BLaER1 (cell line): ENCODE measurements around the gene CACNA1D.

Source experiments
- H3K27ac ChIP-seq: shearing (Covaris generic); formaldehyde crosslinking; 2 replicates; pipeline ENCODE4 v1.8.1; 2022
- H3K27me3 ChIP-seq: shearing (Covaris generic); formaldehyde crosslinking; 2 replicates; pipeline ENCODE4 v1.8.1; 2022
- H3K36me3 ChIP-seq: shearing (Covaris generic); formaldehyde crosslinking; 2 replicates; pipeline ENCODE4 v1.8.1; 2022
- H3K4me1 ChIP-seq: shearing (Covaris generic); formaldehyde crosslinking; 2 replicates; pipeline ENCODE4 v1.8.1; 2022
- H3K4me2 ChIP-seq: shearing (Covaris generic); formaldehyde crosslinking; 2 replicates; pipeline ENCODE4 v1.8.1; 2022
- H3K4me3 ChIP-seq: shearing (Covaris generic); formaldehyde crosslinking; 2 replicates; pipeline ENCODE4 v1.8.1; 2022
- H3K9ac ChIP-seq: shearing (Covaris generic); formaldehyde crosslinking; 2 replicates; pipeline ENCODE4 v1.8.1; 2022
- H3K9me3 ChIP-seq: shearing (Covaris generic); formaldehyde crosslinking; 2 replicates; pipeline ENCODE4 v1.8.1; 2022
- H4K20me1 ChIP-seq: shearing (Covaris generic); formaldehyde crosslinking; 2 replicates; pipeline ENCODE4 v1.8.1; 2022
- Cebpa-rat ChIP-seq: shearing (Covaris generic); IDR thresholded peaks from 2 replicates; pipeline ENCODE4 v1.8.1; 2022

CACNA1D gene

GRCh38 chr3:53815067-53815466, 320.7 kb downstream of the CACNA1D start:
- Histone ChIP-seq H3K4me1 (peaks cover 5% of the 10 kb centered on the region; the same call in 1 of the 2 replicates), H3K27me3 (no peaks in the 10 kb centered on the region), H3K36me3 (no peaks in the 10 kb centered on the region), H3K9me3 (no peaks in the 10 kb centered on the region), H3K27ac (no peak overlapping the region), H4K20me1 (no peaks in the 10 kb centered on the region), H3K4me2 (no peak overlapping the region), H3K9ac (no peak overlapping the region), H3K4me3 (no peak overlapping the region)
- no peak for TF ChIP-seq Cebpa-rat

- no peak overlapping the region for H3K9ac ChIP-seq
- H3K9me3 ChIP-seq: no peaks in the 10 kb centered on the region
- H3K36me3 ChIP-seq: no peaks in the 10 kb centered on the region
- no peak overlapping the region for H3K27ac ChIP-seq
- TF ChIP-seq Cebpa-rat: no peak
- H4K20me1 ChIP-seq: no peaks in the 10 kb centered on the region
- no peak overlapping the region for H3K4me3 ChIP-seq
- peaks cover 6% of the 10 kb centered on the region; the same call in 1 of the 2 replicates for H3K4me1 ChIP-seq
- no peaks in the 10 kb centered on the region for H3K27me3 ChIP-seq
- no peak overlapping the region for H3K4me2 ChIP-seq
Measured at GRCh38 chr3:53815651-53816050, 321.2 kb downstream of the CACNA1D start.

- Histone ChIP-seq H3K27ac (no peak overlapping the region), H3K9me3 (no peaks in the 10 kb centered on the region), H3K4me2 (no peak overlapping the region), H3K36me3 (no peaks in the 10 kb centered on the region), H3K9ac (no peak overlapping the region), H3K4me1 (peaks cover 11% of the 10 kb centered on the region; the same call in 1 of the 2 replicates), H3K27me3 (no peaks in the 10 kb centered on the region), H3K4me3 (no peak overlapping the region), H4K20me1 (no peaks in the 10 kb centered on the region)
- TF ChIP-seq Cebpa-rat: no peak
Measured at GRCh38 chr3:53816425-53816824, 322.0 kb downstream of the CACNA1D start.

GRCh38 chr3:53817211-53817610, 322.8 kb downstream of the CACNA1D start:
- Histone ChIP-seq H3K4me3 (no peak overlapping the region), H4K20me1 (no peaks in the 10 kb centered on the region), H3K9ac (no peak overlapping the region), H3K27me3 (no peaks in the 10 kb centered on the region), H3K27ac (no peak overlapping the region), H3K4me2 (no peak overlapping the region), H3K9me3 (no peaks in the 10 kb centered on the region), H3K36me3 (no peaks in the 10 kb centered on the region), H3K4me1 (peaks cover 11% of the 10 kb centered on the region; the same call in 1 of the 2 replicates)
- TF ChIP-seq Cebpa-rat: no peak

- TF ChIP-seq Cebpa-rat: no peak
- Histone ChIP-seq H3K27ac (no peak overlapping the region), H3K9me3 (no peaks in the 10 kb centered on the region), H4K20me1 (no peaks in the 10 kb centered on the region), H3K27me3 (no peaks in the 10 kb centered on the region), H3K4me3 (no peak overlapping the region), H3K4me2 (no peak overlapping the region), H3K4me1 (peaks cover 11% of the 10 kb centered on the region; the same call in 1 of the 2 replicates), H3K9ac (no peak overlapping the region), H3K36me3 (no peaks in the 10 kb centered on the region)
Measured at GRCh38 chr3:53817809-53818208, 323.4 kb downstream of the CACNA1D start.

- H3K4me2 ChIP-seq: no peak overlapping the region
- H4K20me1 ChIP-seq: no peaks in the 10 kb centered on the region
- no peaks in the 10 kb centered on the region for H3K36me3 ChIP-seq
Measured at GRCh38 chr3:53818221-53819162, 324.1 kb downstream of the CACNA1D start.

GRCh38 chr3:53819163-53819868, 324.9 kb downstream of the CACNA1D start:
- no peaks in the 10 kb centered on the region for H3K36me3 ChIP-seq
- no peak overlapping the region for H3K4me2 ChIP-seq
- H3K27ac ChIP-seq: no peak overlapping the region
- peaks cover 9% of the 10 kb centered on the region; the same call in 1 of the 2 replicates for H3K4me1 ChIP-seq
- H3K9me3 ChIP-seq: no peaks in the 10 kb centered on the region
- no peak overlapping the region for H3K4me3 ChIP-seq
- no peak overlapping the region for H3K9ac ChIP-seq
- no peaks in the 10 kb centered on the region for H3K27me3 ChIP-seq
- no peaks in the 10 kb centered on the region for H4K20me1 ChIP-seq
- TF ChIP-seq Cebpa-rat: no peak

More at GRCh38 chr3:53818221-53819162, 324.1 kb downstream of the CACNA1D start:
- H3K27me3 ChIP-seq: no peaks in the 10 kb centered on the region
- H3K9ac ChIP-seq: no peak overlapping the region
- H3K27ac ChIP-seq: no peak overlapping the region
- no peaks in the 10 kb centered on the region for H3K9me3 ChIP-seq
- peaks cover 11% of the 10 kb centered on the region; the same call in 1 of the 2 replicates for H3K4me1 ChIP-seq
- no peak for TF ChIP-seq Cebpa-rat
- H3K4me3 ChIP-seq: no peak overlapping the region

- H3K9me3 ChIP-seq: no peaks in the 10 kb centered on the region
- no peaks in the 10 kb centered on the region for H3K36me3 ChIP-seq
- no peak overlapping the region for H3K4me2 ChIP-seq
- H3K27ac ChIP-seq: no peak overlapping the region
- no peaks in the 10 kb centered on the region for H4K20me1 ChIP-seq
- H3K4me1 ChIP-seq: peaks cover 6% of the 10 kb centered on the region; the same call in 1 of the 2 replicates
- no peak overlapping the region for H3K4me3 ChIP-seq
- H3K27me3 ChIP-seq: no peaks in the 10 kb centered on the region
- no peak for TF ChIP-seq Cebpa-rat
- no peak overlapping the region for H3K9ac ChIP-seq
Measured at GRCh38 chr3:53820084-53820483, 325.7 kb downstream of the CACNA1D start.

GRCh38 chr3:53820756-53821580, 326.6 kb downstream of the CACNA1D start:
- H4K20me1 ChIP-seq: no peaks in the 10 kb centered on the region
- H3K4me2 ChIP-seq: peak overlapping the region; percentile 17; the same call in 1 of the 2 replicates
- no peaks in the 10 kb centered on the region for H3K36me3 ChIP-seq
- H3K27me3 ChIP-seq: no peaks in the 10 kb centered on the region
- no peak overlapping the region for H3K9ac ChIP-seq
- TF ChIP-seq Cebpa-rat: no peak
- peaks cover 6% of the 10 kb centered on the region; the same call in 1 of the 2 replicates for H3K4me1 ChIP-seq
- H3K4me3 ChIP-seq: no peak overlapping the region
- H3K9me3 ChIP-seq: no peaks in the 10 kb centered on the region
- H3K27ac ChIP-seq: no peak overlapping the region
